ENCODE results near the gene MLANA.

The MLANA gene, protein sequence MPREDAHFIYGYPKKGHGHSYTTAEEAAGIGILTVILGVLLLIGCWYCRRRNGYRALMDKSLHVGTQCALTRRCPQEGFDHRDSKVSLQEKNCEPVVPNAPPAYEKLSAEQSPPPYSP

DNA sequence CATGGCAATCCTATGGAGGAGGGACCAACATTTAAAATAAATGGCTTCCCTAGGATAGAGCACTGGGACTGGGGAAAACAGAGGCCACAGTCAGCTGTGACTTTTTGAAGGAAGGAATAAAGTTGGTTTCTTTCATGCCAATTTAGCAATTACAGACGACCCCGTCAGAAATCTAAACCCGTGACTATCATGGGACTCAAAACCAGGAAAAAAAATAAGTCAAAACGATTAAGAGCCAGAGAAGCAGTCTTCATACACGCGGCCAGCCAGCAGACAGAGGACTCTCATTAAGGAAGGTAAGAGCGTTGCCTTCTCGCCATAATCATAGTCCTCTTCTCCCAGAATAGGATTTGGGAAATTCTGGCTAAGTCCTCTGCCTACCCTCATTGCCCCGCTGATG lies at the start of gene MLANA:
Gene MLANA (plus strand): TSS at position 249 of the 400 bp plus-strand sequence. CDS start 1,586 bp downstream, outside the sequence.
- no peak for DNase-seq

DNA sequence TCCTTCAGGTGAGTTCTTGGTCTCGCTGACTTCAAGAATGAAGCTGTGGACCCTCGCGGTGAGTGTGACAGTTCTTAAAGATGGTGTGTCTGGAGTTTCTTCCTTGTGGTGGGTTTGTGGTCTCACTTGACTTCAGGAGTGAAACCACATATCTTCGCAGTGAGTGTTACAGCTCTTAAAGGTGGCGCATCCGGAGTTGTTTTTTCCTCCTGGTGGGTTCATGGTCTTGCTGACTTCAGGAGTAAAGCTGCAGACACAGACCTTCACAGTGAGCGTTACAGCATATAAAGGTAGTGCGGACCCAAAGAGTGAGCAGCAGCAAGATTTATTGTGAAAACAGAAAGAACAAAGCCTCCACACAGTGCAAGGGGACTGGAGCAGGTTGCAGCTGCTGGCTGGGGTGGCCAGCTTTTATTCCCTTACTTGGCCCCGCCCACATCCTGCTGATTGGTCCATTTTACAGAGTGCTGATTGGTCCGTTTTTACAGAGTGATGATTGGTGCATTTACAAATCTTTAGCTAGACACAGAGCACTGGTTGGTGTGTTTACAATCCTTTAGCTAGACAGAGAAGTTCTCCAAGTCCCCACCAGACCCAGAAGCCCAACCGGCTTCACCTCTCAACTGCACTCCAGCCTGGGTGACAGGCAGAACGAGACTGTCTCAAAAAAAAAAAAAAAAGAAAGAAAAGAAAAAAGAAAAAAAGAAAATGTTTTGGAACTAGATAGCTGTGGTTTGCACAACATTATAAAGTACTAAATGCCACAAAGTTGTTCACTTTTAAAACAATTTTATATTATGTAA lies 48.7 kb upstream of the MLANA start:
- no peak for DNase-seq

DNA sequence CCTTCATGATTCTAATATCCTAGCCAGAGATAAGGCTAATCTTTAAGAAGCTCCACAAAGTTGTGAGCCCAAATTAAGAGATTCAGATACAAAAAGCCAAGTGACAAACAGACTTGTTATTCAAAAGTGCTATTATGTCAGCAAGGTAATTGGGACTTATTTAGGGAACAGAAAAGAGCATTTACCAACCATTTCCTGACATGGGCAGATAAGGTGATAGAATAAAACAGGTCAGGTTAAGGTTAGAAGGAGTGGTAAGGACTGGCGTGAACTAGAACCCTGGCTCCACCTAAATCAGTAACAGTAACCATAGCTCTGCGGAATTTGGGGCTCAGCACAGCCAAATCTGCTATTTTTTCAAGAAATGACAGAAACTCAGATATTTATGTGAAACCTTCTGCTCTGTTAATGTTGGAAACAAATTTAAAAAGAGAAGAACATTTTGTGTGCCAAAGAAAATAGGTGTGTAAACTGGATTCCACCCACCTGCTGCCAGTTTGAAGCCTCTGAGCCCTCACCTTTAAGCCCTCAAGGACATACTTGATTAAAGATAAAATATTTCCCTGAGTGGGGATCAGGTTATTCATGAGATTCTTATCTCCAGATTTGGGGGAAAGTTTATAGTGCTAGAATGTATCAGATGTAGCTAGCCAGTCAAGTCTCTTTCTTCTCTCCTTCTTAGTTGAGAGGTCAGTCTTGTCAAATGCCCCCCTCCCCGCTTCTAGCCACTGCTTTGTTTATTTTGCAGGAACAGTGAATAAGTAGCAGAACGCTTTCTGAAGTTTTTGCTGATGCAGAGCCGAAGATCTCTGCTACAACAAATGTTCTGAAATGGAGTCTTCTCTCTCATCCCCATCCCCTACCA lies 47.5 kb upstream of the MLANA start:
- no peak for DNase-seq

DNA sequence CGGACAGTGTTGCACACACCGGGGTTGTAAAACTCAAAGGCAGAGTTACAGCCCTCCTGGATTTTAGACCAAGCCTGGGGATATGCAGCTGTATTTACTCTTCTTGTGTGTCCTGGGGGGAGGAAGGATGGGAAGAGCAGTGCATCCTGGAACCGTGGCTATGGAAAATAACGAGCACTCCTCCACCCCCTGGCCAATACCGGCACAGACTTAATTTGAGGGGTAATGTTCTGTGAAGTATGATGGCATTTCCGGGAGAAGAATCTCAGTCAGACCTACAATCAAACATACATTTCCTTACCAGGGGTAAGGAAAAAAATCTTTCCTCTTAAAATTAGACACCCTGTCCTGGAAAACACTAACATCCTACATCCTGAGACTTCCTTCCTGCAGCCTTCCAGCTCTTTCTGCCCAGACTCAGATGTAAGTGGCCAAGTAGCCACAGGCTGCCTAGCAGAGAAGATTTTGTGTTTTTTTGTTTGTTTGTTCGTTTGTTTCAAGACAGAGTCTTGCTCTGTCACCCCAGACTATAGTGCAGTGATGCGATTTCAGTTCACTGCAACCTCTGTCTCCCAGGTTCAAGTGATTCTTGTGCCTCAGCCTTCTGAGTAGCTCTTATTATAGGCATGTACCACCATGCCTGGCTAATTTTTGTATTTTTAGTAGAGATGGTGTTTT lies 46.8 kb upstream of the MLANA start:
- DNase-seq = no peak

DNA sequence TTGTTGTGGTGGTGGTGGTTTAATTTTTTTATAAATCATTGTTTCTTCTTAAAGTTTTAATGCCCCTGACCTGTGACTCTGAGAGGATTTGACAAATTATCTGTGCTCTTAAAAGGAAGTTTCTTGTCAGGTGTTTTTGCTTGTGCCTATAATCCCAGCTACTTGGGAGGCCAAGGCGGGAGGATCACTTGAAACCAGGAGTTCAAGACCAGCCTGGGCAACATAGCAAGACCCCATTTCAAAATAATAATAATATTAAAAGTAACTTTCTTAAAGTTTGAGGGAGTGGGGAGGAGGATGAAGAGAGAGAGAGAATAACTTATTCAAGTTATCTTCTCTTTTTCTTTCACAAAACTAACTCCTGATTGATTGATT lies 45.5 kb upstream of the MLANA start:
- DNase-seq = no peak

DNA sequence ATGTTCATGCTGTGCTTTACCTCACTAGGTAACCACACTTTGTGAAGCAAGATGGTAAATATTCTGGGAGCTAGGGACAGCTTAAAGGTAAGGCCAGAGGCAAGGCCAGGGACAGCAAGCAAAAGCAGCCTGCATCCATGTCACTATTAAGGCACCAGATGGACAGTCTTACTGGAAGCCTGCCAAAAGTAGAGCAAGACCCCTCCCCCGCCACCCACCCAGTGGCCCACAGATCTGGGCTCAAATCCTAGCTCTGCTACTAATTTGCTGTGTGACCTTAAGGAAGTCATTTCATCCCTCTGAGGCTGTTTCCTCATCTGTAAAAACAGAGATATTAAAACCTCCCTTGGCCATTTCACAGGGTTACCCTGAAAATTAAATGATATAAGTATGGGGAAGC lies 44.6 kb upstream of the MLANA start:
- DNase-seq = no peak

DNA sequence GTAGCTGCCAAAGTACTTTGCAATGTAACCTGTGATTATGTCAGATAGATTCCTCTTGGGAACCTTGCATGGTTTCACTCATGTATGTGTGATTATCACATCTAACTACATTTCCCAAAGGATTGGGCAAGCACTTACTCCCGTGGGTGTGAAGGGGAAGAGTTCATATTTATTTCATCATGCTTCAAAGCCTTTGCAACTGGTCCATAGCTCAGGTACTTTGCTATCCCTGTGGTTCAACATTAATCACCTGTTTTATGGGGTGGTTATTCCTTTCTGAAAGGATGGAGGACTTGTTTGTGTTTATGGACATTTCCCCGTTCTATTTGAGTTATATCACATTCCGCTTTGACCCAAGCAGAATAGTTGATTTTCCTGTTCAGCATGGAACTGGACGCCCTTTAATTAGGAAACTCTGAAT lies 44.2 kb upstream of the MLANA start:
- no peak for DNase-seq

DNA sequence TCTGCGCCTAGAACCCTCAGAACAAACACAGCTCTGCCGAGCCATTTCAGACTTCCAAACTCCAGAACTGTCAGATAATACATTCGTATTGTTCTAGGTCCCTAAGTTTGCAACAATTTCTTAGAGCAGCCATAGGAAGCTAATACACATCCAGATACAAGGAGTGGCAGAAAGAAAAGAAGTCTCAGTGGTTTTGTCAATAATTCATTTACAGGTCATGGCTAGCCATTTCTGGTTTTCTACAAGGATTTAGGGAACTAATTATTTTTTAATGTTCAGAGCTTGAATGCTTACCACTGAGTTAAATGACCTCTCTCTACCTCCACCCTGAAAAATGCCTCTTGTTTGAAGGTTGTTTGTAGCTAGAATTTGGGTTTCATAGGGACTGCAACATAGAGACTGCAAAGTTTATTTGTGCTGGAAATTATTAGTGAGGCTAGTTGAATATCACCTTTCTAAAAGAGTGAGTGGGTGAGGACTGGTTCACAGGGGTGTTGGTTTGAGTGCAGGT lies 42.3 kb upstream of the MLANA start:
- DNase-seq = no peak

DNA sequence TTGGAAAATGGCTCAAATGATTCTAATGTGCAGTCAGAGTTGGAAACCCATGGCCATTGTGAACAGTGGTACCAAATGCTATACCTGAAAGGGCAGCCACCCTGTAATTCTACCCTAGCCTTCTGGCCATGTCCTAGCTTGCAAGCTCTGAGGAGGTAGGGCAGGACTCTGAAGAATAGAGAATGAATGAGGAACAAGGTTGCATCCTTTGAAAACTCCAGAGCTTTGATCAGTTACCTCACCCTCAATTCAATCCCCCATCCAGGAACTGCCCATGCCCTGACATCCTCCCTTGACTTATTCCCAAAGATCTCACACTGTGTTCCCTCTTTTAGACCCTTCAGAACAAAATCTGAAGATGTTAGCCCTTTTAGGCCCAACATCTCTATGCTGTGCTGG lies 40.0 kb upstream of the MLANA start:
- no peak for DNase-seq

DNA sequence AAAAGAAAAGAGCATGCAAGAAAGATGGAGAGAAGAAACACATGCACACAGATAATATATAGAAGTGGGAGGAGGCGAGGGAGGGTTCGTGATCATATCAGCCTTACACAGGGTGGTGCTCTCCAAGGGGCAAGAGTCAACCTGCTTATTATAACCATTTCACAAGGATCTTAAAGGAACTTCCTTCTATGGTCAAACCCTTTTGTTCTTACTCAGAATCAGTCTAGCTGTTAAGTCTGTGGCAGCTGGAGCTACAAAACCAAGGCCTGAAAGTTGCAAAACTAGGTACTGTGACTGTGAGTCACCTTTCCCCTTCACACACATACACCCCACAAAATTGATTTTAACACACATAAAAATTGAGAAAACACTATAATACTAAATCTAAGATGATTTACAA lies 39.2 kb upstream of the MLANA start:
- no peak for DNase-seq

DNA sequence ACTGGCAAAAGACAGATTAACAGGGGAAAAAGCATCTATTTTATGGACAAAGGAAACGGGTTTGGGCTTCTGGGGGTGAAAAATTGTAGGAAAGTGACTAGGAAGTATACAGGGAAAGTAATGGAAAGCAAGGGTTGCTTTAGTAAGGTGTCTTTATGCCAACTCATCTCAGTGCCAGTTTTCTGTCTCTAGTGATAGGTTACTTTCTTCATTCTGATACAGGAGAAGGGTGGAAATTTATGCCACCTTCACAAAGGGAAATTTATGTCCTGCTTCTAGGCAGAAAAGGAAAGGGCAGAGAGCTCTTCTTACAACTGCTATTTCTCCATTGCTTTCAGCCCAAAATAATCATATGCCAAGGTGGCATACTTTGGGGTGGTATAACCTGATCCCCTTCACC lies 37.7 kb upstream of the MLANA start:
- no peak for DNase-seq

DNA sequence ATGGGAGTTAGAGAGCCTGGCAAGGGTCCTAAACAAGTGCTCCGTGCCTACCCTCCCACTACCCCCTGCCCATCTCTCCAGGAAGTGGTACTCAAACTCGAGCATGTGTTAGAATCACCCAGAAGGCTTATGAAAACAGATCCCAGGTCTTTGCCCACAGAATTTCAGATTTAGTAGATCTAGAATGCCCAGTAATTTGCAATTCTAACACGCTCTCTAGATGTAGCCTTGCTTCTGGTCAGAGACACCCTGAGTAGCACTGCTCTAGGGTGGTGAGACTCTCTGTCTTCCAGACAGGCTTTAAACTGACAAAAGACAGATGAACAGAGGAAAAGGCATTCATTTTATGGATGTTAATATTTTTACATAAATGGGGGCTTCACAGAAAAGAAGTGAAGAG lies 37.1 kb upstream of the MLANA start:
- no peak for DNase-seq

DNA sequence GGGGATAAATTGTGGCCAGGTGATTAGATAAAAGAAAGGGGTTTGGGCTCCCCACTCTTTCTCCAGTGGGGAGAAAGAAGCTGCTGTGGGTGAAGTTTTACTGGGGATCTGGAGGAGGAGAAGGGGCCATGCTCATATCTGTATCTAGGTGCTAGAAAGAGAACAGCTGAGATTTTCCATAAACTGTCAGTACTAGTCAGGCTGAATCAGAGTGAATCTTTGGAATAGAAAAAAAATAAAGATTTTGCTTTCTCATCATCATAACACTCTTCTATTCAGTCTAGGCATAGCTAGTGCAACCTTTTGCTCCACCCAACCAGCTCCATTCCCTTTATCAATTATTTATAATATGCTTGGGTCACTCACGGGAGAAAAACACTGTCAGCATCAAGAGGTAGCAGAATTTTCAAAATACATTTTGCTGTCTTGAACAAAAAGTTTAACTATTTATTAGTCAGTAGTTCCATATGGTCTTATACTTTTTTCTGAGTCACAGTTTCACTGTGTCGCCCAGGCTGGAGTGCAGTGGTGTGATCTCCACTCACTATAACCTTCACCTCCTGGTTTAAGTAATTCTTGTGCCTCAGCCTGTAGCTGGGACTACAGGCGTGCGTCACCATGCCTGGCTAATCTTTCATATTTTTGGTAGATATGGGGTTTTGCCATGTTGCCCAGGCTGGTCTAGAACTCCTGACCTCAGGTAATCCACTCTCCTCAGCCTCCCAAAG lies 36.5 kb upstream of the MLANA start:
- no peak for DNase-seq

DNA sequence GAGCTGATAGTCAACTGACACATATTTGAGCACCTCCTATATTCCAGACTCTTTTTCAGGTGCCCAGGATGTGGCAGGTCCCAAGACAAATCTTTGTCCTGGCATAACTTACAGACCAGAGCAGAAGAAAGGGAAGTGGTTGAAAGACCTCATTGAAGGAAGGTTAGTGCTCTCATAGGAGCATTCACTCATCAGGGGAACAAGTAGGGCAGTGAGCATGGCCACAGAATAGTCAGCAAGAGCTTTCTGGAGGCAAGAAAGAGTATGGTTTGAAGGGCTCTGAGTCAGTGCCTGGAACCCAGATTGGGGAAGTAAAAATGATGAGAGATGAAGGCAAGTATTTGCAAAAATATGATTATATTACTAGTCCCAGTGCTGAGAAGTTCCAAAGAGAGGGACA lies 32.8 kb upstream of the MLANA start:
- no peak for DNase-seq

DNA sequence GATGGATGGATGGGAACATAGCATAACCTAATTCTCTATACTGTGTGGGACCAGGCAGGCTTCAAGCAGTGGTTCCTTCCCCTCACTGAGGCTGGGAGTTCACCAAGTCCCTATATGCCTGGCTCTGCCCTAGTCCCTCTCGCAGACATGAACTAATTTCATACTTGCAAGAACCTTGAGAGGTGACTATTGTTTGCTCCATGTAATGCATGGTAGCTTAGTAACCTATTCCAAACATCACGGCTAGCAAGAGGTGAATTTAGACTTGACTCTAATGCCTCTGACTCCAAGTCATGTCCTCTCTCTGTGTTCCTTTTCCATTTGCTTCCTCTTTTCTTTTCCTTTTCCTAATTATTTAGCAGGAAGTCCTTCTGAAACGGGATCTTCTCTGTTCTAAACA lies 31.9 kb upstream of the MLANA start:
- DNase-seq = no peak

DNA sequence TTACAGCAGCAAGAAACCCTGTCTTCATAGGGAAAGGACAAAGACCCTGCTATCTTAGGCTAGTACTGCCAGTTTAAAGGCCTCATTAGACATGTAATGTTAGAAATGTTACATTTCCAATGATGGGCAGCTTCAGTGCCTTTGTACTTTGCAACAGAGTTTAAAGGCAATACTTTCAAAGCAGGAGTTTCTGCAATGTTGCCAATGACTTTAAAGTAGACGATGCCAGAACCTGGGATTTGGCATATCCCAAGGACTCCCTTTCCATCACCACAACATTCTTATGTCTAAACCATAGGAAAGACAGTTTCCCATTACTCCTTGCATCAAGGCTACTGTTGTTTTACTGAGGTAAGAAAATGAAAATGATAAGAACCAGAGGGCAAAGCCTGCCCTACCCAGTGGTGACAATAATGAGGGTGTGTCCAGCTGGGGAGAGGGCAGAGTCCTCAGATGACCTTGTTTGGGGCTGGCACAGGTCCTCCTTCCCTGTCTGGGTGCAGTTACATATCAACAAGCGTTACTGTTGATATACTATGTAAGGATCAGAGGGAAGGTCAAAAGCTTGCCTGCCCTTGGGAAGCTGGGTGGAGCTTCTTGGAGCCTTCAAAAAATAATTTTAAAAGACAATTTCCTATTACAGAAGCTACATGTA lies 27.5 kb upstream of the MLANA start:
- DNase-seq = no peak

DNA sequence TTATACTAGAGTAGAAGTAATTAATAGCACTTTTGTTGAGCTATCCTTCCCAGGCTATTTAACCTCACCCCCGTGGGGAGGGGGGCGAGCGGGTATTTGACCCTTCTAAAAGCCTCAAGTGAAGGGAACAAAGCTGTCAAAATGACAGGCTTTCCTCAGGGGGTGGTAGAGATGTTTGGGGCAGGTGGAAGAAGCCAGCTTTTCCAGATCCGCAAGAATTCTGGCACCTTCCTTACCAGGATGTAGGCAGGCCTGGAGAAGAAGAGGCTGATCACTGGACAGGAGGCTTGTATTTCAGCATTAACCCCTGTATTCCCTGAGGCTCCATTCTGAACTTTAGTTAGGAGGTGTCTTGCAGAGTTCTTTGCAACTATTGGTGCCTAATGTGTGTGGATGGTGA lies 26.2 kb upstream of the MLANA start:
- no peak for DNase-seq

DNA sequence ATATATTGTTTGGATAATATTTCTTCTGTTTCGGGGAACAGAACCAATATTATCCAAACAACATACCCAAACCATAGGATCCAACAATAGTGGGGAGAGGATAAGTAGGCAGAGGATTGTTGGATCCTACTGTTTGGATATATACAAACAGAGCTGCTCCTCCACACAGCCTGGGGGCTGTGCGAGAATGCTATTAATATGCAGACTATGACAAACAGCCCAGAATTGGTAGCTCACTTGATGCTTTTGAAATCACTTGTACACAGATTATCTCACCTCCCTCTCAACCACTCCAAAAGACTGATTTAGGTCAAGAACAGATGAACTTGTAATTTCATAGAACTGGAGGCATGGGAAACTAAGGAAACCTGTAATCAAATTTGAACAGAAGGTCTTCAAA lies 24.4 kb upstream of the MLANA start:
- DNase-seq = no peak

DNA sequence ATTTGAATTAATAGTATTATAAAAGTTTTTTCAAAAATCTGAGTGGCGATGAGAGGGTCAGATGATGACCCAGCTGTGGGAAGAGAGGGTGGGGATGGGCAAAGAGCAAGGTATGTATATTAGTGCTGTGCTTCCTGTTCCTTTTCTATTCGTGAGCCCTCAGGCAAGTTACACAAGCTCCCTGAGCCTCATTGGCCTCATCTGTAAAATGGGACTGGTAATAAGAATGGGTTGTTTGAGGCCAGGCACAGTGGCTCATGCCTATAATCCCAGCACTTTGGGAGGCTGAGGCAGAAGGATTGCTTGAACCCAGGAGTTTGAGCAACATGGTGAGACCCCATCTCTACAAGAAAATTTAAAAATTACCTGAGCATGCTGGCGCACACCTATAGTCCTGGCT lies 24.0 kb upstream of the MLANA start:
- DNase-seq = no peak

DNA sequence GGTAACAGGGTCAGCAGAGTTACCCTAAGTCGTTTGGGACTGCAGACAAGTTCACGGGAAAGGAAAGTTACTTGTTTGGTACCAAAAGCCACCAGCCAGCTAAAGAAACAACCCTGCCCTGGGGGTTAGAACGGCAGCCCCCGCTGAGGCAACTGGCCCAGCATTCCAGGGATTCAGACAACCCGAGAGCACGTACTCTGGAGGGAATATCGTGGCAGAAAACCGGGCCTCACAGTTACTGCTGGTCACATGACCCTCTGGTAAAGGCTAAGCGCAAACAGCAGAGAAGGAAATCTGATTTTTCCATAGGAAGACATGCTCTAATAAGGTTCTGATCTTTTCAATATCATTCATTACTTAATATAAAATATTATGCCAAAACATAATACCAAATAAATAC lies 22.5 kb upstream of the MLANA start:
- DNase-seq = no peak

DNA sequence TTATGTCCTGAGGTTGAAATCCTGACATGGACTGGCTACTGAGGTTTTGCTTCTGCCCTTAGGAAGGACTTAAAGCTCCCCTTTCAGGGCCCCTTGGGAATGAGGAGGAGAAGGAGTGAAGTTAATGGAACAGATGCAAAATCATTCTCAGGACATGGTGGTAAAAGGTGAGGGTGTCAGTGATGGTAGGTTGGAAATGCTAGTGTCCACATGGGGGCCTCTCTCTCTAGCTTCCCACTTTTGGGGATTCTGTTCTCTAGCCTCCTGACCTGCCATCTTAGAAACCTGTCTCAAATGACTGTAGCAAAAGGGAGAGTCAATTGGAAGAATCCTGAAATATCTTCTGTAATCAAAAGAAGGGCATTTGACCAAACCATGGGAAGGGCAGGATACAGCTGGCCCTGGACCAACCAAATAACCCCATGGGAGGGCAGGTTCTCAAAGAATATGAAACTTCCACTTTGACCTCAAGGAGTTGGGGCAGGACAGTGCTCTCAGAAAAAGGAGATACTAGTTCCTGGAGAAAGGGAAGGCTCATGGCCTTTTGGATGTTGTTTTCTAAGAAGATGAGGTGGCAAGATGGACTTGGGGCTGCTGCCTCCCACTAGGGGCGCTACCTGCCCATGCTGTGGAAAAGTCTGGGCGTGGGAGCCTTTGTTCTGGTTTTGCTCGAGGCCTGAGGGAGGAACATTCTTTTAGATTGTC lies 21.2 kb upstream of the MLANA start:
- no peak for DNase-seq

DNA sequence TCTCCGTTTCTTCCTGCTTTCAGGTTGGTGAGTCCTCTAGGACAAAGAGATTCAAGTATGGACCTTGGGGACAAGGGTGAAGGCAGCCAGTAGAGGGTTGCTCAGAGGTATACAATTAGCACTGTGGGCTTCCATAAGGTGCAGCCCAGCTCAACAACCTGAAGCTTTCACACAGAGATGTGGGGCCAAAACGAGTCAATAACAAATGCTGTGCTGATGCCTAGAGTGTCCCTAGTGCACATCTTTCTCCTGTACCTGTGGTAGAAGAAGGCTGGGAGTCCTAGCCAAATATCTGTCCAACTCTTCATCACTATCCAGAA lies 20.7 kb upstream of the MLANA start:
- DNase-seq = no peak

Data from NCI-H1105 treated with DMSO at 0.1 percent for 48 hours (cell line).